PC-9 (cell line): ENCODE results near the gene ERBB4. TPM values are rescaled to one million over a fixed set of nuclear protein-coding genes. Genes with fewer than 3 reads are reported as not detected.

ENCODE experiments used
- BruUV-seq: library from RNA; stranded (reverse); fragments of 400-500 nt; replicated peaks from 2 replicates; lab custom pipeline; 2021; lab: Mats Ljungman, UMichigan
- CTCF ChIA-PET: fragments of 300-600 bp; sonication (Branson Sonifier 250); formaldehyde crosslinking; loops from one replicate; lab custom pipeline; 2022; ENCODE audit warnings: antibody characterized with exemption; lab: Charles Lee
- POLR2A ChIA-PET: fragments of 300-600 bp; sonication (Branson Sonifier 250); formaldehyde crosslinking; loops from one replicate; lab custom pipeline; 2022; ENCODE audit warnings: antibody characterized with exemption; ENCODE audit not compliant: unreplicated experiment; lab: Charles Lee
- DNase-seq, 2 experiments: peaks; one replicate each; pipeline versions ENCODE4 v3.0.0 to v3.0.0-alpha.2; 2015 to 2022; ENCODE audit warnings: mixed read lengths in 1 of 2
- H2AFZ ChIP-seq: fragments of 200-600 bp; sonication (generic); 2 replicates; pipeline ENCODE4 v1.8.1; 2017; ENCODE audit warnings: antibody characterized with exemption
- H3F3A ChIP-seq: fragments of 200-600 bp; sonication (generic); 2 replicates; pipeline ENCODE4 v1.8.1; 2017; ENCODE audit warnings: antibody characterized with exemption, mild to moderate bottlenecking, low read depth; ENCODE audit not compliant: insufficient read depth
- H3K27ac ChIP-seq: fragments of 200-600 bp; sonication (generic); 2 replicates; pipeline ENCODE4 v1.6.1; 2016; ENCODE audit warnings: mixed run types
- H3K27me3 ChIP-seq: fragments of 200-600 bp; sonication (generic); 2 replicates; pipeline ENCODE4 v1.6.1; 2016; ENCODE audit warnings: low read depth, mixed run types; ENCODE audit not compliant: insufficient read depth
- H3K36me3 ChIP-seq: fragments of 200-600 bp; sonication (generic); 2 replicates; pipeline ENCODE4 v1.6.1; 2016; ENCODE audit warnings: low read depth, mixed run types
- H3K4me1 ChIP-seq: fragments of 200-600 bp; sonication (generic); replicated peaks from 2 replicates; pipeline ENCODE4 v1.6.1; 2016; ENCODE audit warnings: mixed run types; ENCODE audit not compliant: insufficient read depth
- H3K4me2 ChIP-seq: fragments of 200-600 bp; sonication (generic); 2 replicates; pipeline ENCODE4 v1.6.1; 2017; ENCODE audit warnings: mixed run types
- H3K4me3 ChIP-seq: fragments of 200-600 bp; sonication (generic); 2 replicates; pipeline ENCODE4 v1.6.1; 2016; ENCODE audit warnings: mixed run types
- H3K79me2 ChIP-seq: fragments of 200-600 bp; sonication (generic); 2 replicates; pipeline ENCODE4 v1.6.1; 2017; ENCODE audit warnings: low read depth, mixed run types
- H3K9me2 ChIP-seq: fragments of 200-600 bp; sonication (generic); 2 replicates; pipeline ENCODE4 v1.8.1; 2017; ENCODE audit warnings: mild to moderate bottlenecking; ENCODE audit not compliant: insufficient read depth
- H3K9me3 ChIP-seq: fragments of 200-600 bp; sonication (generic); 2 replicates; pipeline ENCODE4 v1.8.1; 2016; ENCODE audit warnings: low read depth; ENCODE audit not compliant: insufficient read depth
- H4K20me1 ChIP-seq: fragments of 200-600 bp; sonication (generic); 2 replicates; pipeline ENCODE4 v1.8.1; 2017; ENCODE audit not compliant: insufficient read depth
- CTCF ChIP-seq: fragments of 200-600 bp; sonication (generic); conservative IDR thresholded peaks from 2 replicates; pipeline ENCODE4 v1.6.1; 2017; ENCODE audit warnings: mixed run types, antibody characterized with exemption, mild to moderate bottlenecking, moderate library complexity
- EZH2 ChIP-seq: fragments of 200-600 bp; sonication (generic); IDR thresholded peaks from 2 replicates; pipeline ENCODE4 v1.8.0; 2017; ENCODE audit warnings: antibody characterized with exemption, low read depth
- intact Hi-C: fragments of 100-400 bp; cut with micrococcal nuclease; formaldehyde crosslinking; loops from one replicate; pipeline ENCODE4 v1.10.0; 2022; ENCODE audit not compliant: unreplicated experiment
- total RNA-seq: library from RNA; stranded (reverse); gene quantifications from 2 replicates; pipeline ENCODE4 v1.2.3, GENCODE V29; 2021

ERBB4 gene
- total RNA-seq, 1 experiment from 2014 or later = not detected

DNA sequence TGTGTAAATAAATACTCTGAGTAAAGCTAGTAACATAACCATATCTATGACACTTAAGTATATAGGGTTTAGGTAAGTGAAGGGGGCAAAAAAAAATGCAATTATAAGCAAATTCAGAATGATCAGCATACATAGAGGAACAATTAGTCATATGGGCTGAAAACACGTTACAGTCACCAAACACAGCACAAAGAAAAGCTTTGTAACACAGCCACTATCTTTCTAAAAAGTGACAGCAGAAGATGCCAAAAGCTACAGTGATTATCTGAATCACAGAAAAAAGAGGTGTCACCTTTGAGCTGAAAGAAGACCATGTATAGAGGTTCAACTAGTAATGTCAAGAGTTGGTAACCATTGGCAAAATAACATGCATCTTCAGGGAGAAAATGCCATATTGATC lies 115.5 kb downstream of the ERBB4 start:
- CTCF ChIA-PET = no interaction called here
- no peak for TF ChIP-seq EZH2
- no peak for TF ChIP-seq CTCF

GRCh38 chr2:212421556-212422334 lies 116.9 kb downstream of the ERBB4 start:
- Histone ChIP-seq H2AFZ (no peak overlapping the region), H3K9me2 (no peaks in the 10 kb centered on the region), H3K4me2 (no peak overlapping the region), H3K27me3 (no peaks in the 10 kb centered on the region), H3K27ac (no peak overlapping the region), H3K4me1 (no peaks in the 10 kb centered on the region), H3K9me3 (no peaks in the 10 kb centered on the region), H3K79me2 (no peaks in the 10 kb centered on the region), H4K20me1 (no peaks in the 10 kb centered on the region), H3K36me3 (no peaks in the 10 kb centered on the region), H3K4me3 (no peak overlapping the region), H3F3A (no peaks in the 10 kb centered on the region)
- POLR2A ChIA-PET = no interaction called here
- DNase-seq = no peak
- no peak for TF ChIP-seq EZH2
- no peak for TF ChIP-seq CTCF
- BruUV-seq = no TSS peak
- intact Hi-C loops = loop anchor here (5.0 kb wide), 1 partner anchor 56 kb away; no protein-coding TSS in a partner anchor
- CTCF ChIA-PET = no interaction called here

More for the DNA sequence above, 115.5 kb downstream of the ERBB4 start:
- no peaks in the 10 kb centered on the region for H3K9me2 ChIP-seq
- no peak overlapping the region for H3K27ac ChIP-seq
- DNase-seq = no peak
- H3K4me3 ChIP-seq = no peak overlapping the region
- no peak overlapping the region for H3K4me2 ChIP-seq
- no peak overlapping the region for H2AFZ ChIP-seq
- no peaks in the 10 kb centered on the region for H3F3A ChIP-seq
- H3K27me3 ChIP-seq = no peaks in the 10 kb centered on the region
- H3K79me2 ChIP-seq = no peaks in the 10 kb centered on the region
- intact Hi-C loops = loop anchor here (5.0 kb wide), 1 partner anchor 54 kb away; no protein-coding TSS in a partner anchor
- POLR2A ChIA-PET = interaction anchor here (0.5 kb wide), 1 partner anchor 89 kb away, joined by 5 read pairs; no protein-coding TSS in a partner anchor
- BruUV-seq = no TSS peak
- H4K20me1 ChIP-seq = no peaks in the 10 kb centered on the region
- H3K4me1 ChIP-seq = no peaks in the 10 kb centered on the region
- H3K9me3 ChIP-seq = no peaks in the 10 kb centered on the region
- H3K36me3 ChIP-seq = no peaks in the 10 kb centered on the region

DNA sequence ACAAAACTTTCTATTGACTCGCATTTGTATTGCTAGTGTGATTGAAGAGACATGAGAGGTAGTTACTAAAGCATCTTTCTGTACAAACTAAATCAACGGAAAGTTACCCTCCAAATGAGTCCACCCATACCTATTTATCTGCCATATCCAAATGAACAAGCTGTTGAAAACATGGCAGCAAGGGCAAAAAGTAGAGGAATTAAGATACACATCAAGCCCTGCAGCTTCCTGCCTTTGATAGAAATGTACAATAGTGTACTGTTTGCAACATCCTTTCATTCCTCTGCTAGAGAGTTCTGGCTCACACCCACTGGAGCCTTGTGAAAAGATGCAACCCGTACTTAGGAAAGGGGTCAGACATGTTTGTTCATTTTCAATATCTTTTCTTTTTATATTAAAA lies 122.5 kb downstream of the ERBB4 start:
- H3K4me3 ChIP-seq = no peak overlapping the region
- no peaks in the 10 kb centered on the region for H3K9me2 ChIP-seq
- intact Hi-C loops = no loop called here
- no peak overlapping the region for H2AFZ ChIP-seq
- BruUV-seq = no TSS peak
- H3K27me3 ChIP-seq = no peaks in the 10 kb centered on the region
- no peak for DNase-seq
- H3K9me3 ChIP-seq = no peaks in the 10 kb centered on the region
- no peaks in the 10 kb centered on the region for H3K79me2 ChIP-seq
- H3K27ac ChIP-seq = no peak overlapping the region
- POLR2A ChIA-PET = no interaction called here
- TF ChIP-seq EZH2 (no peak), CTCF (no peak)
- CTCF ChIA-PET = no interaction called here
- H3K4me1 ChIP-seq = no peaks in the 10 kb centered on the region
- H3K4me2 ChIP-seq = no peak overlapping the region
- no peaks in the 10 kb centered on the region for H3F3A ChIP-seq
- no peaks in the 10 kb centered on the region for H4K20me1 ChIP-seq
- no peaks in the 10 kb centered on the region for H3K36me3 ChIP-seq
